GM23248 (cell line): ENCODE data around the gene TMEM203. TPM values are rescaled to one million over a fixed set of nuclear protein-coding genes. Genes with fewer than 3 reads are reported as not detected.

Source experiments
- DNase-seq: peaks from one replicate; pipeline ENCODE4 v3.0.0-alpha.2; 2015
- H2AFZ ChIP-seq: fragments of 200-600 bp; sonication (generic); 2 replicates; pipeline ENCODE4 v1.6.1; 2016; ENCODE audit warnings: antibody characterized with exemption
- H3F3A ChIP-seq: fragments of 200-600 bp; sonication (generic); 2 replicates; pipeline ENCODE4 v1.6.1; 2016; ENCODE audit warnings: mild to moderate bottlenecking, antibody characterized with exemption, mixed run types; ENCODE audit not compliant: insufficient read depth
- H3K27ac ChIP-seq: fragments of 200-600 bp; sonication (generic); 2 replicates; pipeline ENCODE4 v1.5.1; 2016; ENCODE audit warnings: mild to moderate bottlenecking
- H3K27me3 ChIP-seq: fragments of 200-600 bp; sonication (generic); replicated peaks from 2 replicates; pipeline ENCODE4 v1.6.1; 2016; ENCODE audit warnings: mild to moderate bottlenecking; ENCODE audit not compliant: insufficient read depth
- H3K36me3 ChIP-seq: fragments of 200-600 bp; sonication (generic); 2 replicates; pipeline ENCODE4 v1.6.1; 2016; ENCODE audit warnings: low read depth, mild to moderate bottlenecking
- H3K4me1 ChIP-seq: fragments of 200-600 bp; sonication (generic); 2 replicates; pipeline ENCODE4 v1.6.1; 2016; ENCODE audit warnings: mild to moderate bottlenecking; ENCODE audit not compliant: insufficient read depth
- H3K4me2 ChIP-seq: fragments of 200-600 bp; sonication (generic); one replicate; pipeline ENCODE4 v1.6.1; 2016; ENCODE audit warnings: mild to moderate bottlenecking; ENCODE audit not compliant: unreplicated experiment
- H3K4me3 ChIP-seq: fragments of 200-600 bp; sonication (generic); 2 replicates; pipeline ENCODE4 v1.5.1; 2016; ENCODE audit warnings: mild to moderate bottlenecking
- H3K79me2 ChIP-seq: fragments of 200-600 bp; sonication (generic); 2 replicates; pipeline ENCODE4 v1.6.1; 2016; ENCODE audit warnings: mild to moderate bottlenecking; ENCODE audit not compliant: insufficient read depth
- H3K9ac ChIP-seq: fragments of 200-600 bp; sonication (generic); 2 replicates; pipeline ENCODE4 v1.6.1; 2016; ENCODE audit warnings: mild to moderate bottlenecking
- H3K9me2 ChIP-seq: fragments of 200-600 bp; sonication (generic); 2 replicates; pipeline ENCODE4 v1.6.1; 2016; ENCODE audit warnings: mixed run types, mild to moderate bottlenecking, moderate library complexity; ENCODE audit not compliant: insufficient read depth
- H3K9me3 ChIP-seq: fragments of 200-600 bp; sonication (generic); one replicate; pipeline ENCODE4 v1.6.1; 2017; ENCODE audit warnings: low read depth
- H4K20me1 ChIP-seq: fragments of 200-600 bp; sonication (generic); 2 replicates; pipeline ENCODE4 v1.6.0; 2016; ENCODE audit not compliant: insufficient read depth
- EZH2 ChIP-seq: fragments of 200-600 bp; sonication (generic); IDR thresholded peaks from 2 replicates; pipeline ENCODE4 v1.6.1; 2018; ENCODE audit warnings: antibody characterized with exemption, mild to moderate bottlenecking; ENCODE audit not compliant: insufficient read depth, poor library complexity, severe bottlenecking
- EZH2phosphoT487 ChIP-seq: fragments of 200-600 bp; sonication (generic); IDR thresholded peaks from 2 replicates; pipeline ENCODE4 v1.6.1; 2018; ENCODE audit warnings: antibody characterized with exemption, moderate library complexity, mild to moderate bottlenecking, low read depth; ENCODE audit not compliant: insufficient read depth
- WGBS, 2 experiments: methylation state at CpG; one replicate each; pipeline ENCODE4 v1.1.6; 2015 to 2017; ENCODE audit warnings: low lambda C conversion rate in 2 of 2, low coverage in 1 of 2; ENCODE audit errors: missing lambda C conversion rate in 2 of 2; 5-methylcytosine and 5-hydroxymethylcytosine counted together
- in situ Hi-C: fragments of 300-500 bp; cut with MboI; formaldehyde crosslinking; loops from 2 replicates; pipeline ENCODE4 v1.15.0; 2020
- polyA plus RNA-seq: library from polyadenylated mRNA; unstranded; fragments of >200 nt; fragmentation: Nextera tagmentation; extraction: Ambion mirVana; gene quantifications from 2 replicates; pipeline ENCODE4 v1.2.1, GENCODE V29; 2016
- total RNA-seq: library from RNA; depleted of rRNA; stranded (reverse); fragments of >200 nt; shearing (Covaris generic); gene quantifications from 2 replicates; pipeline ENCODE4 v1.2.3, GENCODE V29; 2014

Gene TMEM203
- total and polyA plus RNA-seq, 2 experiments from 2014 or later: 46.9 to 52.9 TPM

- DNase-seq: no peak
- no peaks in the 10 kb centered on the region for H3K27me3 ChIP-seq
- no peaks in the 10 kb centered on the region for H4K20me1 ChIP-seq
- H3K9me3 ChIP-seq: no peaks in the 10 kb centered on the region
- WGBS, 2 experiments: 59 to 63% methylated on average over 26 to 40 of the region's 40 CpGs
- H3K9me2 ChIP-seq: no peaks in the 10 kb centered on the region
- H3K79me2 ChIP-seq: peaks cover 9% of the 10 kb centered on the region
- H3K36me3 ChIP-seq: no peaks in the 10 kb centered on the region
- no peak overlapping the region for H2AFZ ChIP-seq
- H3K4me2 ChIP-seq: no peak overlapping the region
- H3K4me1 ChIP-seq: no peaks in the 10 kb centered on the region
- no peak overlapping the region for H3K4me3 ChIP-seq
- no peaks in the 10 kb centered on the region for H3F3A ChIP-seq
- in situ Hi-C loops: no loop called here
- TF ChIP-seq EZH2 (no peak), EZH2phosphoT487 (no peak)
- no peak overlapping the region for H3K9ac ChIP-seq
- no peak overlapping the region for H3K27ac ChIP-seq
Observed at GRCh38 chr9:137233143-137233980, 27.9 kb upstream of the TMEM203 start.

- Histone ChIP-seq H3F3A (no peaks in the 10 kb centered on the region), H3K27ac (no peak overlapping the region), H3K4me3 (no peak overlapping the region), H3K79me2 (0 out of 2 replicates have a peak, but pooled peaks cover 3% of the 10 kb centered on the region), H3K27me3 (no peaks in the 10 kb centered on the region), H3K4me2 (no peak overlapping the region), H3K9me3 (no peaks in the 10 kb centered on the region), H3K4me1 (no peaks in the 10 kb centered on the region), H3K9ac (no peak overlapping the region), H3K9me2 (no peaks in the 10 kb centered on the region), H2AFZ (no peak overlapping the region), H4K20me1 (no peaks in the 10 kb centered on the region), H3K36me3 (no peaks in the 10 kb centered on the region)
- 63 to 67% methylated on average over 21 to 23 of the region's 24 CpGs for WGBS, 2 experiments
- no peak for TF ChIP-seq EZH2phosphoT487
- TF ChIP-seq EZH2: no peak
- DNase-seq: no peak
- in situ Hi-C loops: no loop called here
Observed at GRCh38 chr9:137232510-137232909, 27.1 kb upstream of the TMEM203 start.

DNA sequence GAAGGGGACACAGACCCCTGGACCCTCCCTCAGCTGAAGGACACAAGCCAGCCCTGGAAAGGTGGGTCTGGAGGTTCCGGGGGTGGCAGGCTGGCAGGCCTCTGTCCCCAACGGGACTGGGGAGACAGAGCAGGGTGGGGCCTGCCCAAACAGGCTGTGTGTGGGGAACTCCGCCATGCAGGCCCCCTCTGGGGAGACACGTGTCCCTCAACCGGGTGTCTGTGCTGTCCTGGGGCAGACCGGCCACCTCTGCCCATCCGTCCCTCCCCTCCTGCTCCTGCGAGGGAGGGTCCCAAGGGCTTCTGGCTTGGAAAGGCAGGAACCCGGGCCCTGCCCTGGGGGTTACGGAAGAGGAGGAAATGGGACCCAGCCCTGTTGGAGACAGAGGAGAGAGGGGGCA, 26.7 kb upstream of the TMEM203 start:
- Histone ChIP-seq H3F3A (no peaks in the 10 kb centered on the region), H3K27me3 (no peaks in the 10 kb centered on the region), H3K4me2 (no peak overlapping the region), H3K4me3 (no peak overlapping the region), H2AFZ (no peak overlapping the region), H3K36me3 (no peaks in the 10 kb centered on the region), H3K9me2 (no peaks in the 10 kb centered on the region), H3K9me3 (no peaks in the 10 kb centered on the region), H3K27ac (no peak overlapping the region), H4K20me1 (no peaks in the 10 kb centered on the region), H3K79me2 (no peaks in the 10 kb centered on the region), H3K4me1 (no peaks in the 10 kb centered on the region), H3K9ac (no peak overlapping the region)
- WGBS, 2 experiments: 54 to 65% methylated on average over 7 to 10 of the region's 10 CpGs
- no peak for DNase-seq
- in situ Hi-C loops: no loop called here
- TF ChIP-seq EZH2phosphoT487: no peak
- TF ChIP-seq EZH2: no peak

- 73 to 83% methylated on average over 18 to 23 of the region's 23 CpGs for WGBS, 2 experiments
- in situ Hi-C loops: no loop called here
- no peaks in the 10 kb centered on the region for H3K9me3 ChIP-seq
Observed at GRCh38 chr9:137231372-137232039, 26.1 kb upstream of the TMEM203 start.

More at GRCh38 chr9:137231372-137232039, 26.1 kb upstream of the TMEM203 start:
- Histone ChIP-seq H2AFZ (no peak overlapping the region), H3K9me2 (no peaks in the 10 kb centered on the region), H3K27me3 (no peaks in the 10 kb centered on the region), H3K4me3 (no peak overlapping the region), H3K4me1 (no peaks in the 10 kb centered on the region), H3K4me2 (no peak overlapping the region), H3F3A (no peaks in the 10 kb centered on the region), H4K20me1 (no peaks in the 10 kb centered on the region), H3K36me3 (no peaks in the 10 kb centered on the region), H3K9ac (no peak overlapping the region), H3K79me2 (no peaks in the 10 kb centered on the region), H3K27ac (no peak overlapping the region)
- no peak for DNase-seq
- TF ChIP-seq EZH2phosphoT487 (no peak), EZH2 (no peak)
